Natural killer cell (primary cell): ENCODE measurements around the gene PLEKHG5. TPM values are rescaled to one million over a fixed set of nuclear protein-coding genes. Genes with fewer than 3 reads are reported as not detected.

Experiments
- ATAC-seq, 3 donors: fragments of 150-1000 bp in 2 of 3; fragments of 200-7000 bp in 1 of 3; cut with Tn5 transposase; 1 replicate in 1 of 3; 2 replicates in 2 of 3; pipeline ENCODE4 v1.10.0; 2021; ENCODE audit warnings: mild to moderate bottlenecking in 2 of 3, moderate library complexity in 2 of 3
- DNase-seq, 2 donors: peaks; one replicate each; pipeline versions ENCODE4 v3.0.0 to v3.0.0-alpha.2; 2013 to 2021; ENCODE audit warnings: mixed read lengths in 1 of 2
- H3K27ac ChIP-seq: one replicate; pipeline ENCODE4 v1.5.1; 2013; ENCODE audit warnings: mild to moderate bottlenecking, low read length
- H3K27me3 ChIP-seq: one replicate; pipeline ENCODE4 v1.6.1; 2013; ENCODE audit warnings: low read length; ENCODE audit not compliant: control insufficient read depth, insufficient read depth
- H3K36me3 ChIP-seq: one replicate; pipeline ENCODE4 v1.6.1; 2013; ENCODE audit warnings: low read length; ENCODE audit not compliant: control insufficient read depth, insufficient read depth
- H3K4me1 ChIP-seq: one replicate; pipeline ENCODE4 v1.6.1; 2013; ENCODE audit warnings: low read length; ENCODE audit not compliant: control insufficient read depth, insufficient read depth
- H3K4me3 ChIP-seq: one replicate; pipeline ENCODE4 v1.5.1; 2013; ENCODE audit warnings: low read length
- H3K9me3 ChIP-seq: one replicate; pipeline ENCODE4 v1.6.1; 2013; ENCODE audit warnings: low read length; ENCODE audit not compliant: control insufficient read depth, insufficient read depth
- H3K27ac Mint-ChIP-seq, 2 donors: one replicate each; pipeline ENCODE4 v1.8.0; 2022; ENCODE audit warnings: mild to moderate bottlenecking in 2 of 2, mixed read lengths in 2 of 2, moderate library complexity in 1 of 2
- H3K27me3 Mint-ChIP-seq, 2 donors: one replicate each; pipeline ENCODE4 v1.8.0; 2022; ENCODE audit warnings: low read depth in 2 of 2, mixed read lengths in 2 of 2
- H3K36me3 Mint-ChIP-seq: one replicate; pipeline ENCODE4 v1.8.0; 2022; ENCODE audit warnings: mixed read lengths
- H3K4me1 Mint-ChIP-seq, 2 donors: one replicate each; pipeline ENCODE4 v1.8.0; 2022; ENCODE audit warnings: mixed read lengths in 2 of 2
- H3K4me3 Mint-ChIP-seq: one replicate; pipeline ENCODE4 v1.8.0; 2022; ENCODE audit warnings: mild to moderate bottlenecking, moderate library complexity, mixed read lengths
- H3K9me3 Mint-ChIP-seq, 2 donors: one replicate each; pipeline ENCODE4 v1.8.0; 2022; ENCODE audit warnings: mixed read lengths in 2 of 2
- WGBS: methylation state at CpG from one replicate; pipeline ENCODE4 v1.1.7; 2013; ENCODE audit warnings: missing lambda C conversion rate; ENCODE audit not compliant: insufficient coverage; 5-methylcytosine and 5-hydroxymethylcytosine counted together
- intact Hi-C: fragments of 100-400 bp; cut with micrococcal nuclease; formaldehyde crosslinking; loops from one replicate; pipeline ENCODE4 v1.14.2; 2022
- total RNA-seq, 4 donors: library from RNA; stranded (reverse); fragments of 120-200 nt in 1 of 4; gene quantifications; one replicate each; pipeline versions ENCODE4 v1.2.3 to v1.2.4, GENCODE V29; 2013 to 2022
- TF ChIP-seq, protein P1 (sequence below): fragments of 200-600 bp; IDR thresholded peaks from one replicate; pipeline ENCODE4 v1.8.0; 2022; ENCODE audit warnings: antibody characterized with exemption

The PLEKHG5 gene
- total RNA-seq, 3 donors from 2014 or later (not counting 1 experiment from before 2014, with no cell fraction given): 0.16 to 1.1 (median 0.54) TPM

DNA sequence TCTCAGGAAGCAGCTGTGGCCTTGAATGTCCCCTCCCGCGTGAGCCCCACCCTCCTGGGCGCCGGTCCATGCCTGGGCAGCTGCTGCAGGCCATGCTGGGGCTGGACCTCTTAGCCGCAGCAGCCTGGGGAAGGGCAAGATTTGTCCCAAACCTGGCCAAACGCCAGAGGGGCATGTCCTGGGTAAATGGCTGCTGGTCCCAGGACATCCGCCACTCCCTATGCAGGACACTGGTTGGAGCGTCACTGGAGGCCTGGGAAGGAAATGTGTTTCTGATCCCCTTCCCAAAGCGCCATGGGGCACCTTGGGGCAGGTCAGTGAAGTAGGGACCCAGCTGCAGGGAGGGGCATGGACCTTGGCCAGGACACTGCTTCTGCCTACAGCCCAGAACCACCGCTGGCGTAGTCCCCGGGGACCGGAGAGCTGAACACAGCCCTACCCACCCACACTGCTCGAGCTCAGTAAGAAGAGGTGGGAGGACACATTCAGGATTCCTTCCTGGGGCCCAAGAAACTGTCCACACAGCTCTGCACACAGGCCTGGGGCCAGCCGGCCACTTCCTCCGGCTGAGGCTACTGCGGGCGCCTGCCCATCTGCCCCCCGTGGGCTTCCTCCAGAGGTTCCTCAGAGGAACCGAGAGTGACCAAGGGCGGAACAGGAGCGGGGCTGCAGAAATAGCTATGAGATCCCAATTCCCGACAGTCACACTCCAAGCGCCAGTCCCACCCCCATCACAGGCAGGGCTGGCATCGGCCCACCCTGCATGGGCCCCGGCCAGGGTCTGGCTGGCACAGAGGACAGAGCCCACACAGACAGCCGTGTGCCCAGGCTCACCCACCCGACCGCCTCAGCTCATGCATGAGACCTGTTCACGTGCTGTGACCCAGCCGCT, 10.8 kb upstream of the PLEKHG5 start:
- Mint-ChIP-seq H3K27me3 (peaks cover 0 to 15% of the 10 kb centered on the region in 2 donors), H3K4me3 (no peak overlapping the region), H3K36me3 (no peaks in the 10 kb centered on the region), H3K27ac (no peak overlapping the region), H3K9me3 (no peaks in the 10 kb centered on the region), H3K4me1 (peaks cover 7% of the 10 kb centered on the region in 2 donors)
- TF ChIP-seq, protein P1, sequence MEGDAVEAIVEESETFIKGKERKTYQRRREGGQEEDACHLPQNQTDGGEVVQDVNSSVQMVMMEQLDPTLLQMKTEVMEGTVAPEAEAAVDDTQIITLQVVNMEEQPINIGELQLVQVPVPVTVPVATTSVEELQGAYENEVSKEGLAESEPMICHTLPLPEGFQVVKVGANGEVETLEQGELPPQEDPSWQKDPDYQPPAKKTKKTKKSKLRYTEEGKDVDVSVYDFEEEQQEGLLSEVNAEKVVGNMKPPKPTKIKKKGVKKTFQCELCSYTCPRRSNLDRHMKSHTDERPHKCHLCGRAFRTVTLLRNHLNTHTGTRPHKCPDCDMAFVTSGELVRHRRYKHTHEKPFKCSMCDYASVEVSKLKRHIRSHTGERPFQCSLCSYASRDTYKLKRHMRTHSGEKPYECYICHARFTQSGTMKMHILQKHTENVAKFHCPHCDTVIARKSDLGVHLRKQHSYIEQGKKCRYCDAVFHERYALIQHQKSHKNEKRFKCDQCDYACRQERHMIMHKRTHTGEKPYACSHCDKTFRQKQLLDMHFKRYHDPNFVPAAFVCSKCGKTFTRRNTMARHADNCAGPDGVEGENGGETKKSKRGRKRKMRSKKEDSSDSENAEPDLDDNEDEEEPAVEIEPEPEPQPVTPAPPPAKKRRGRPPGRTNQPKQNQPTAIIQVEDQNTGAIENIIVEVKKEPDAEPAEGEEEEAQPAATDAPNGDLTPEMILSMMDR: no peak
- Histone ChIP-seq H3K9me3 (no peaks in the 10 kb centered on the region), H3K36me3 (no peaks in the 10 kb centered on the region), H3K4me1 (peaks cover 11% of the 10 kb centered on the region), H3K27me3 (peaks cover 9% of the 10 kb centered on the region), H3K27ac (no peak overlapping the region), H3K4me3 (no peak overlapping the region)
- WGBS: 81% methylated on average over 29 of the region's 31 CpGs
- intact Hi-C loops: no loop called here
- ATAC-seq: no peak
- no peak for DNase-seq

DNA sequence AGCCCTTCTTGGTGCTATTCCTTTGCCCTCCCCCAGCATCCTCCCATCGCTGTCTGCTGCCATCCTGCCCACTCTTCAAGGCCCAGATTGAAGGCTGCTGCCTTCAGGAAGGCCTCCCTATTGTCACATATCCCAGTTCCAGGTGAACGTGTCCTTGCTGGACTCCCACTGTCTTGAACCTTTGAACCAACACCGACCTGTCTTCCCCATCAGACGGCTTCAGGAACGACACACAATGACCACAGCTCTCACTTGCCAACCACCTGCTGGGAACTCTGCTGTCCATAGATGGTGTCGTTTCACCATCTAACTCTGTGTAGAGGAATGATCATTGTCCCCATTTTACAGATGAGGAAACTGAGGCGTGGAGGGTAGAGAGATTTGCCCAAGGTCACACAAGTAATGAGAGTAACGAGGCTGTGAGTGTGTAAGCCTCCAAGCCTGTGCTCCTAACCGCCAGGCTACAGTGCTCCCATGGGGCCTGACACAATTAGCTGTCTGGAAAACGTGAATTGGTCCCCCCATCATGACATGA, 9.9 kb upstream of the PLEKHG5 start:
- intact Hi-C loops: no loop called here
- DNase-seq (no peak), ATAC-seq (no peak)
- no peaks in the 10 kb centered on the region for H3K9me3 Mint-ChIP-seq
- no peak overlapping the region for H3K27ac ChIP-seq
- no peaks in the 10 kb centered on the region for H3K9me3 ChIP-seq
- WGBS: 80% methylated on average over 10 of the region's 10 CpGs
- H3K36me3 ChIP-seq: no peaks in the 10 kb centered on the region
- no peak overlapping the region for H3K4me3 ChIP-seq
- H3K4me1 ChIP-seq: peaks cover 17% of the 10 kb centered on the region
- peaks cover 7% of the 10 kb centered on the region in 2 donors for H3K4me1 Mint-ChIP-seq
- peaks cover 0 to 15% of the 10 kb centered on the region in 2 donors for H3K27me3 Mint-ChIP-seq
- H3K27ac Mint-ChIP-seq: no peak overlapping the region
- TF ChIP-seq, protein P1: no peak
- H3K27me3 ChIP-seq: peaks cover 9% of the 10 kb centered on the region
- H3K36me3 Mint-ChIP-seq: no peaks in the 10 kb centered on the region
- H3K4me3 Mint-ChIP-seq: no peak overlapping the region

DNA sequence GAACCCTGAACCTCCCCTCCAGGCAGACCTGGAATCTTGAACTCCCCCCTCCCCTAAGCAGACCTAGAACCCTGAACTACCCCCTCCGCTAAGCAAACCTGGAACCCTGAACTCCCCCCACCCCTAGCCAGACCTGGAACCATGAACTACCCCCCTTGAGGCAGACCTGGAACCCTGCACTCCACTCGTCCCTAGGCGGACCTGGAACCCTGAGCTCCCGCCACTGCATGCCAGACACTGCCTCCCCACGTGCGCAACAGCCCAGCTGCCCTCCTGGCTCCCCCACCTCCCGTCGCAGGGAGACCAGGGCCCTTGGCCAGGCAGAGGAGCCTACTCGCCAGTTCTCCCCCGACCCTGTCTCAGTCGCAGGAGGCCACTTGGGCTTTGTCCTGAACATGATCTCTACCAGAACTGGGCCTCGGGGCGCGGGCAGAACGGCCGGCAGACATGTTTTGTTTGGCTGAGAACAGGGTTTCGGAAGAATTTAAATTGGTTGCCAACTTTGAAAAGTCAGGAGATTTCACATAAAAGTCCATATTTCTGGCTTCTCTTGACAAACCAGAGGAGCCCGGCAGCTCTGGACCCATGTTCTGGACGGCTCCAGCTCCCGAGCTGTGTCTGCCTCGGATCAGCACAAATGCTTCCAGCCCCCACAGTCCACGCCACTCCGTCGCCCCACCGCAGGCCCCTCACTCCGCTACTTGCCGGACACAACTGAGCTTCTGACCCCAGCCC, 9.2 kb upstream of the PLEKHG5 start:
- Histone ChIP-seq H3K27ac (no peak overlapping the region), H3K36me3 (no peaks in the 10 kb centered on the region), H3K4me1 (peaks cover 20% of the 10 kb centered on the region), H3K27me3 (peaks cover 9% of the 10 kb centered on the region), H3K4me3 (no peak overlapping the region), H3K9me3 (no peaks in the 10 kb centered on the region)
- TF ChIP-seq, protein P1: no peak
- no peak for ATAC-seq
- H3K9me3 Mint-ChIP-seq: no peaks in the 10 kb centered on the region
- peaks cover 0 to 15% of the 10 kb centered on the region in 2 donors for H3K27me3 Mint-ChIP-seq
- WGBS: 90% methylated on average over 27 of the region's 27 CpGs
- no peaks in the 10 kb centered on the region for H3K36me3 Mint-ChIP-seq
- H3K27ac Mint-ChIP-seq: no peak overlapping the region
- H3K4me3 Mint-ChIP-seq: no peak overlapping the region
- H3K4me1 Mint-ChIP-seq: peaks cover 7% of the 10 kb centered on the region in 2 donors
- no peak for DNase-seq
- intact Hi-C loops: no loop called here
